ENCODE measurements around the gene COX6B2. TPM values are rescaled to one million over a fixed set of nuclear protein-coding genes. Genes with fewer than 3 reads are reported as not detected.
"Not testable (repeated sequence)": the region's sequence is repeated elsewhere in the genome, so short reads cannot be mapped to it uniquely, and the experiment has no call there.

COX6B2 gene
- total RNA-seq (2021; ENCODE audit: unreplicated experiment) (5.6 TPM), Bru-seq, nascent RNA (percentile 33 among the genes with signal in this experiment), BruChase-seq, experiment 1, labeled RNA remaining after a 2-hour chase (percentile 45 among the genes with signal in this experiment), BruChase-seq, experiment 2, labeled RNA remaining after a 6-hour chase (percentile 49 among the genes with signal in this experiment)
- 8.4 TPM for polyA plus RNA-seq (2012; ENCODE audit: insufficient read length)
- long read RNA-seq, partial matches to known transcripts: 0 of 4 reads
- long read RNA-seq, other reads (novel, unspliced or antisense): 4 of 4 reads

- CTCF ChIA-PET: no interaction called here
- H3K4me3 ChIP-seq (ENCODE audit: low read depth in 2 of 2, low read length in 2 of 2): peak within 1 kb of the TSS; percentile 55 to 62
- peak within 1 kb of the TSS; percentile 57 for H3K27ac ChIP-seq (ENCODE audit: low read length)
- ATAC-seq (no peak), DNase-seq (ENCODE audit: low read depth, low spot score) (no peak)
- intact Hi-C loops (cut with micrococcal nuclease; ENCODE audit: unreplicated experiment): no loop called here
- H3K9me3 ChIP-seq (ENCODE audit: control insufficient read depth, insufficient read depth, low read depth, low read length): no peaks in the 10 kb centered on the region
- in situ Hi-C loops (cut with HindIII; ENCODE audit: low pct_unique_long_range_greater_than_20kb, low sequenced_read_pairs): no loop called here
- BruUV-seq (replicated peaks): no TSS peak
- peaks cover 12% of the 10 kb centered on the region for H3K4me1 ChIP-seq (ENCODE audit: control insufficient read depth, insufficient read depth, low read length)
- H3K36me3 ChIP-seq (ENCODE audit: control insufficient read depth, insufficient read depth, low read length): no peaks in the 10 kb centered on the region
- POLR2A ChIA-PET: interaction anchor here (0.6 kb wide), 1 partner anchor 14 kb away, joined by 3 read pairs; no protein-coding TSS in a partner anchor
- no peak for TF ChIP-seq REST (IDR thresholded peaks at IDR 0.05; ENCODE audit: insufficient read depth in 1 of 2, low read depth in 2 of 2, low read length in 1 of 2)
- no peak for TF ChIP-seq SIN3A (IDR thresholded peaks at IDR 0.05; ENCODE audit: borderline replicate concordance, insufficient read depth, low read depth, low read length)
- TF ChIP-seq TCF7L2 (IDR thresholded peaks at IDR 0.05; ENCODE audit: low read depth, low read length): no peak
- TF ChIP-seq CTCF (IDR thresholded peaks at IDR 0.05): no peak
- TF ChIP-seq POLR2AphosphoS5 (IDR thresholded peaks at IDR 0.05; ENCODE audit: low read depth, low read length): no peak
- no peaks in the 10 kb centered on the region for H3K27me3 ChIP-seq (ENCODE audit: control insufficient read depth, insufficient read depth, low read length)
These were observed at the start of gene COX6B2 for GRCh38 chr19:55354698-55355212. Gene COX6B2, minus strand, starts transcription at chr19:55354719. Its CDS starts 198 bp downstream, at chr19:55354521.

GRCh38 chr19:55402509-55402908, 48.0 kb upstream of the COX6B2 start:
- POLR2A ChIA-PET: no interaction called here
- H3K9me3 ChIP-seq (ENCODE audit: control insufficient read depth, insufficient read depth, low read depth, low read length): no peaks in the 10 kb centered on the region
- in situ Hi-C loops (cut with HindIII; ENCODE audit: low pct_unique_long_range_greater_than_20kb, low sequenced_read_pairs): no loop called here
- no TSS peak for BruUV-seq (replicated peaks)
- no peak overlapping the region for H3K4me3 ChIP-seq (ENCODE audit: low read depth in 2 of 2, low read length in 2 of 2)
- ATAC-seq (no peak), DNase-seq (ENCODE audit: low read depth, low spot score) (no peak)
- TF ChIP-seq POLR2AphosphoS5 (IDR thresholded peaks at IDR 0.05; ENCODE audit: low read depth, low read length) (no peak), SIN3A (IDR thresholded peaks at IDR 0.05; ENCODE audit: borderline replicate concordance, insufficient read depth, low read depth, low read length) (no peak), REST (IDR thresholded peaks at IDR 0.05; ENCODE audit: insufficient read depth in 1 of 2, low read depth in 2 of 2, low read length in 1 of 2) (no peak), TCF7L2 (IDR thresholded peaks at IDR 0.05; ENCODE audit: low read depth, low read length) (no peak), CTCF (IDR thresholded peaks at IDR 0.05) (no peak)
- peak overlapping the region; percentile 8; the same call in 1 of the 2 replicates for H3K27ac ChIP-seq (ENCODE audit: low read length)
- CTCF ChIA-PET: interaction anchor here (0.5 kb wide), 1 partner anchor 258 kb away, joined by 5 read pairs; no protein-coding TSS in a partner anchor
- no peaks in the 10 kb centered on the region for H3K27me3 ChIP-seq (ENCODE audit: control insufficient read depth, insufficient read depth, low read length)
- peaks cover 32% of the 10 kb centered on the region for H3K36me3 ChIP-seq (ENCODE audit: control insufficient read depth, insufficient read depth, low read length)
- intact Hi-C loops (cut with micrococcal nuclease; ENCODE audit: unreplicated experiment): no loop called here
- peaks cover 30% of the 10 kb centered on the region for H3K4me1 ChIP-seq (ENCODE audit: control insufficient read depth, insufficient read depth, low read length)

- BruUV-seq (replicated peaks); H3K27ac ChIP-seq (ENCODE audit: low read length); H3K9me3 ChIP-seq (ENCODE audit: control insufficient read depth, insufficient read depth, low read depth, low read length); ATAC-seq; H3K4me3 ChIP-seq (ENCODE audit: low read depth in 2 of 2, low read length in 2 of 2); POLR2A ChIA-PET; H3K27me3 ChIP-seq (ENCODE audit: control insufficient read depth, insufficient read depth, low read length); CTCF ChIA-PET; DNase-seq (ENCODE audit: low read depth, low spot score); in situ Hi-C loops (cut with HindIII; ENCODE audit: low pct_unique_long_range_greater_than_20kb, low sequenced_read_pairs); intact Hi-C loops (cut with micrococcal nuclease; ENCODE audit: unreplicated experiment): not testable (repeated sequence)
- peaks cover 28% of the 10 kb centered on the region for H3K4me1 ChIP-seq (ENCODE audit: control insufficient read depth, insufficient read depth, low read length)
- peaks cover 25% of the 10 kb centered on the region for H3K36me3 ChIP-seq (ENCODE audit: control insufficient read depth, insufficient read depth, low read length)
These were observed 46.9 kb upstream of the COX6B2 start for GRCh38 chr19:55401390-55401789.

All from Panc1 (cell line).